ENCODE results near the gene PXK.

DNA sequence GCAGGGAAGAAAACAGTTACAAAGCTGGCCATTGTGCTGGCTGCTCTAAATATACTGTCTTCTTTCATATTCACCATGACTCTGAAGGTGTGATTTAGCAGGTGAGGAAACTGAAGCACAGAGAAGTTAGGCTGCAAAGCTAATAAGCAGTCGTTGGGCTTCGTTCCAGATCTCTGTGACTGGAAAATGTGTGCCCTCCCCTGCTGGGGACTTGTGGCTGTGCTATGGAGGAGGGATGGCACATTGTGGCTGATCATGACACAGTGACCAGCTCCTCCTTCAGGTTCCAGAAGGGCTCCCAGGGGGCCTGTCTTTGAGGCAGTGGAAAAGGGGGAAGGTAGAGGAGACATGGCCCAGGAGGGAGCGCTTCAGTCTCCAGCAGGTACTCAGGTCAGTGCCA lies 19.2 kb downstream of the PXK start:
- TF ChIP-seq, protein P1, sequence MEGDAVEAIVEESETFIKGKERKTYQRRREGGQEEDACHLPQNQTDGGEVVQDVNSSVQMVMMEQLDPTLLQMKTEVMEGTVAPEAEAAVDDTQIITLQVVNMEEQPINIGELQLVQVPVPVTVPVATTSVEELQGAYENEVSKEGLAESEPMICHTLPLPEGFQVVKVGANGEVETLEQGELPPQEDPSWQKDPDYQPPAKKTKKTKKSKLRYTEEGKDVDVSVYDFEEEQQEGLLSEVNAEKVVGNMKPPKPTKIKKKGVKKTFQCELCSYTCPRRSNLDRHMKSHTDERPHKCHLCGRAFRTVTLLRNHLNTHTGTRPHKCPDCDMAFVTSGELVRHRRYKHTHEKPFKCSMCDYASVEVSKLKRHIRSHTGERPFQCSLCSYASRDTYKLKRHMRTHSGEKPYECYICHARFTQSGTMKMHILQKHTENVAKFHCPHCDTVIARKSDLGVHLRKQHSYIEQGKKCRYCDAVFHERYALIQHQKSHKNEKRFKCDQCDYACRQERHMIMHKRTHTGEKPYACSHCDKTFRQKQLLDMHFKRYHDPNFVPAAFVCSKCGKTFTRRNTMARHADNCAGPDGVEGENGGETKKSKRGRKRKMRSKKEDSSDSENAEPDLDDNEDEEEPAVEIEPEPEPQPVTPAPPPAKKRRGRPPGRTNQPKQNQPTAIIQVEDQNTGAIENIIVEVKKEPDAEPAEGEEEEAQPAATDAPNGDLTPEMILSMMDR (optimal IDR thresholded peaks at IDR 0.05 in 1 of 3, IDR thresholded peaks at IDR 0.05 in 1 of 3, conservative IDR thresholded peaks at IDR 0.05 in 1 of 3; ENCODE audit: extremely low read depth in 1 of 3, insufficient read depth in 2 of 3, low read length in 3 of 3): no peak
- no peak for TF ChIP-seq EZH2 (IDR thresholded peaks at IDR 0.05; ENCODE audit: low read length)

Data from keratinocyte (primary cell).